ENCODE measurements around the gene RAG2. TPM values are rescaled to one million over a fixed set of nuclear protein-coding genes. Genes with fewer than 3 reads are reported as not detected.

The RAG2 gene
- total RNA-seq, 1 experiment from 2014 or later: not detected

- H3K27me3 ChIP-seq (replicated peaks; ENCODE audit: control insufficient read depth, insufficient read depth, low read length): no peaks in the 10 kb centered on the region; the same call in 1 of the 2 replicates
- POLR2A ChIA-PET: no interaction called here
- no peak overlapping the region for H3K27ac Mint-ChIP-seq (ENCODE audit: unreplicated experiment)
- CTCF ChIA-PET: no interaction called here
- intact Hi-C loops (cut with micrococcal nuclease; ENCODE audit: unreplicated experiment): no loop called here
- BruUV-seq (replicated peaks): no TSS peak
- no peaks in the 10 kb centered on the region for H3K36me3 ChIP-seq (ENCODE audit: control insufficient read depth, insufficient read depth, low read length)
- peaks cover 13% of the 10 kb centered on the region for H3K27me3 Mint-ChIP-seq (ENCODE audit: insufficient read depth, unreplicated experiment)
- TF ChIP-seq CTCF (IDR thresholded peaks at IDR 0.05; ENCODE audit: insufficient read depth in 1 of 2, low read depth in 1 of 2, low read length in 1 of 2, severe bottlenecking in 1 of 2, unreplicated experiment in 1 of 2): no peak
- H3K9me3 Mint-ChIP-seq (ENCODE audit: unreplicated experiment): no peaks in the 10 kb centered on the region
- no peaks in the 10 kb centered on the region for H3K9me3 ChIP-seq
- no peaks in the 10 kb centered on the region for H3K36me3 Mint-ChIP-seq (ENCODE audit: insufficient read depth, unreplicated experiment)
- no peaks in the 10 kb centered on the region for H3K4me1 ChIP-seq
- H3K4me3 ChIP-seq (ENCODE audit: low read depth, low read length): no peak overlapping the region
- no peak overlapping the region for H3K4me3 Mint-ChIP-seq (ENCODE audit: unreplicated experiment)
- DNase-seq: no peak
- no peaks in the 10 kb centered on the region for H3K4me1 Mint-ChIP-seq (ENCODE audit: low read depth, unreplicated experiment)
These were observed 28.9 kb downstream of the RAG2 start for GRCh38 chr11:36569095-36569494.

GRCh38 chr11:36567694-36568093, 30.3 kb downstream of the RAG2 start, which contains the start of gene RAG1:
TSS of gene RAG1 (plus strand) at chr11:36568007. CDS start at chr11:36573305, 5,298 bp downstream.
- no peak within 1 kb of the TSS for H3K4me3 Mint-ChIP-seq (ENCODE audit: unreplicated experiment)
- CTCF ChIA-PET: no interaction called here
- intact Hi-C loops (cut with micrococcal nuclease; ENCODE audit: unreplicated experiment): no loop called here

GRCh38 chr11:36566407-36567053, 31.5 kb downstream of the RAG2 start:
- TF ChIP-seq CTCF (IDR thresholded peaks at IDR 0.05; ENCODE audit: insufficient read depth in 1 of 2, low read depth in 1 of 2, low read length in 1 of 2, severe bottlenecking in 1 of 2, unreplicated experiment in 1 of 2): no peak
- Histone ChIP-seq H3K27me3 (replicated peaks; ENCODE audit: control insufficient read depth, insufficient read depth, low read length) (no peaks in the 10 kb centered on the region; the same call in 1 of the 2 replicates), H3K9me3 (no peaks in the 10 kb centered on the region), H3K36me3 (ENCODE audit: control insufficient read depth, insufficient read depth, low read length) (no peaks in the 10 kb centered on the region), H3K4me3 (ENCODE audit: low read depth, low read length) (no peak overlapping the region), H3K4me1 (no peaks in the 10 kb centered on the region)
- no peaks in the 10 kb centered on the region for H3K9me3 Mint-ChIP-seq (ENCODE audit: unreplicated experiment)
- DNase-seq: no peak
- H3K36me3 Mint-ChIP-seq (ENCODE audit: insufficient read depth, unreplicated experiment): no peaks in the 10 kb centered on the region
- BruUV-seq (replicated peaks): no TSS peak
- intact Hi-C loops (cut with micrococcal nuclease; ENCODE audit: unreplicated experiment): no loop called here
- ChIA-PET POLR2A (no interaction called here), CTCF (interaction anchor here (1.2 kb wide), 1 partner anchor 180 kb away, joined by 4 read pairs; no protein-coding TSS in a partner anchor)
- H3K4me1 Mint-ChIP-seq (ENCODE audit: low read depth, unreplicated experiment): no peaks in the 10 kb centered on the region
- no peak overlapping the region for H3K27ac Mint-ChIP-seq (ENCODE audit: unreplicated experiment)
- H3K27me3 Mint-ChIP-seq (ENCODE audit: insufficient read depth, unreplicated experiment): peaks cover 13% of the 10 kb centered on the region
- no peak overlapping the region for H3K4me3 Mint-ChIP-seq (ENCODE audit: unreplicated experiment)

More at GRCh38 chr11:36567694-36568093, 30.3 kb downstream of the RAG2 start, which contains the start of gene RAG1:
- Histone ChIP-seq H3K27me3 (replicated peaks; ENCODE audit: control insufficient read depth, insufficient read depth, low read length) (no peaks in the 10 kb centered on the region; the same call in 1 of the 2 replicates), H3K4me1 (no peaks in the 10 kb centered on the region), H3K36me3 (ENCODE audit: control insufficient read depth, insufficient read depth, low read length) (no peaks in the 10 kb centered on the region), H3K9me3 (no peaks in the 10 kb centered on the region), H3K4me3 (ENCODE audit: low read depth, low read length) (no peak within 1 kb of the TSS)
- POLR2A ChIA-PET: no interaction called here
- Mint-ChIP-seq H3K27me3 (ENCODE audit: insufficient read depth, unreplicated experiment) (peaks cover 13% of the 10 kb centered on the region), H3K4me1 (ENCODE audit: low read depth, unreplicated experiment) (no peaks in the 10 kb centered on the region), H3K27ac (ENCODE audit: unreplicated experiment) (no peak within 1 kb of the TSS), H3K9me3 (ENCODE audit: unreplicated experiment) (no peaks in the 10 kb centered on the region), H3K36me3 (ENCODE audit: insufficient read depth, unreplicated experiment) (no peaks in the 10 kb centered on the region)
- TF ChIP-seq CTCF (IDR thresholded peaks at IDR 0.05; ENCODE audit: insufficient read depth in 1 of 2, low read depth in 1 of 2, low read length in 1 of 2, severe bottlenecking in 1 of 2, unreplicated experiment in 1 of 2): no peak
- DNase-seq: no peak
- BruUV-seq (replicated peaks): no TSS peak
